ENCODE measurements around the gene PNLIPRP3. TPM values are rescaled to one million over a fixed set of nuclear protein-coding genes. Genes with fewer than 3 reads are reported as not detected.

PNLIPRP3 gene
- total RNA-seq, 1 donor from 2014 or later = not detected

DNA sequence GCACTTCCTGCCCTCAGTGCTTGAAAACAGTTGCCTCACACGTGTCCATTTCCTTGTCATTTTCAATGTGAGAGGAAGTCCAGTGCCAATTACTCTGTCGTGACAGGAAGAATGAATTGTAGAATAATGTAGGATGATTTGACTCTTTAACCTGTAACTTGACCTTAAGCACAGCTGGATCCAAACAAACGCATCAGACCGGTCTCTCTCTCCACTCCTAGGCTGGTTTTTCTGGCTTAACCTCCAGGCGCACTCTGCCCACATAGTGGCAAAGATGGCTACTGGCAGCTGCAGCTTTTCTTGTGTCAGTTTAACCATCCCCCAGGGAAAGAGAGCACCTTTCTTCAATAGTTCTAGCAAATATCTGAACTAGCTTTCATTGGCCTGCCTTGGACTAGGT is 29.4 kb upstream of the PNLIPRP3 start:
- DNase-seq (ENCODE audit: low read depth) = no peak
- Histone ChIP-seq H3K27me3 (ENCODE audit: control insufficient read depth, insufficient read depth, low read length) (no peaks in the 10 kb centered on the region), H3K36me3 (ENCODE audit: control insufficient read depth, insufficient read depth, low read length) (no peaks in the 10 kb centered on the region), H3K4me3 (ENCODE audit: low read depth, low read length) (no peak overlapping the region)
- TF ChIP-seq, protein P1, sequence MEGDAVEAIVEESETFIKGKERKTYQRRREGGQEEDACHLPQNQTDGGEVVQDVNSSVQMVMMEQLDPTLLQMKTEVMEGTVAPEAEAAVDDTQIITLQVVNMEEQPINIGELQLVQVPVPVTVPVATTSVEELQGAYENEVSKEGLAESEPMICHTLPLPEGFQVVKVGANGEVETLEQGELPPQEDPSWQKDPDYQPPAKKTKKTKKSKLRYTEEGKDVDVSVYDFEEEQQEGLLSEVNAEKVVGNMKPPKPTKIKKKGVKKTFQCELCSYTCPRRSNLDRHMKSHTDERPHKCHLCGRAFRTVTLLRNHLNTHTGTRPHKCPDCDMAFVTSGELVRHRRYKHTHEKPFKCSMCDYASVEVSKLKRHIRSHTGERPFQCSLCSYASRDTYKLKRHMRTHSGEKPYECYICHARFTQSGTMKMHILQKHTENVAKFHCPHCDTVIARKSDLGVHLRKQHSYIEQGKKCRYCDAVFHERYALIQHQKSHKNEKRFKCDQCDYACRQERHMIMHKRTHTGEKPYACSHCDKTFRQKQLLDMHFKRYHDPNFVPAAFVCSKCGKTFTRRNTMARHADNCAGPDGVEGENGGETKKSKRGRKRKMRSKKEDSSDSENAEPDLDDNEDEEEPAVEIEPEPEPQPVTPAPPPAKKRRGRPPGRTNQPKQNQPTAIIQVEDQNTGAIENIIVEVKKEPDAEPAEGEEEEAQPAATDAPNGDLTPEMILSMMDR (IDR thresholded peaks at IDR 0.05; ENCODE audit: insufficient read depth, low read length, poor library complexity, severe bottlenecking) = no peak

DNA sequence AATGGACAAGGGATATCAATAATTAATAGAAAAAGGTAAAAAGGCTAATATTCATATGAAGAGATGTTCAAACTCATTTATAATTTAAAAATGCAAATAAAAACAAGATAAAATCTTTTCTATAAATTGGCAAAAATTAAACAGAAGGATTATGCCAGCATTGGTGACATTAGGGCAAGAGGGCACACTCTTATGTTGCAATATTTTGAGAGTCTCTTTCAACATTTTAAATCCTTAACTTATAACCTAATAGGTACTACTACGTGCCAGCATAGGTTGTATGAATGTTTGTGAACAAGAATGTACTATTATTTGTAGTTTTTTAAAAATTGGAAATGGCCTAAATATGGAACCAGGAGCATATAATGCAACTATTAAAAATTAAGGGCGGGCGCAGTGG is 24.8 kb upstream of the PNLIPRP3 start:
- no peak overlapping the region for H3K4me3 ChIP-seq (ENCODE audit: low read depth, low read length)
- no peaks in the 10 kb centered on the region for H3K36me3 ChIP-seq (ENCODE audit: control insufficient read depth, insufficient read depth, low read length)
- TF ChIP-seq, protein P1 (IDR thresholded peaks at IDR 0.05; ENCODE audit: insufficient read depth, low read length, poor library complexity, severe bottlenecking) = no peak
- DNase-seq (ENCODE audit: low read depth) = no peak
- H3K27me3 ChIP-seq (ENCODE audit: control insufficient read depth, insufficient read depth, low read length) = no peaks in the 10 kb centered on the region

DNA sequence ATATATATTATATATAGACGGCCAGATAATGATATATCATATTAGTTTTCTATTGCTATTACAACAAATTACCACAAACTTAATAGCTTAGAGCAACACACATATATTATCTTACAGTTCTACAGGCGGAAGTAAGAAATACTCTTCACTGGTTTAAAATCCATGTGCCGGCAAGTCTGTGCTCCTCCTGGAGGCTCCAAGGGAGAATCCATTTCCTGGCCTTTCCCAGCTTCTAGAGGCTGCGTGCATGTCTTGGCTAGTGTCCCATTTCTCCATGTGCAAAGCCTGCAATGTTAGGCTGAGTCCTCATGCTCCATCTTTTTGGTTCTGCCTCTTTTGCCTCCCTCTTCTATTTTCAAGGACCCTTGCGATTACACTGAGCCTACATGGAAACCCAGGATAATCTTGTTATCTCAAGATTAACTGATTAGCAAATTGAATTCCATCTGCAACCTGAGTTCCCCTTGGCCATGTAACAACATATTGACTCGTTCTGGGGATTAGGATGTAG is 23.9 kb upstream of the PNLIPRP3 start:
- Histone ChIP-seq H3K4me3 (ENCODE audit: low read depth, low read length) (no peak overlapping the region), H3K27me3 (ENCODE audit: control insufficient read depth, insufficient read depth, low read length) (no peaks in the 10 kb centered on the region), H3K36me3 (ENCODE audit: control insufficient read depth, insufficient read depth, low read length) (no peaks in the 10 kb centered on the region)
- TF ChIP-seq, protein P1 (IDR thresholded peaks at IDR 0.05; ENCODE audit: insufficient read depth, low read length, poor library complexity, severe bottlenecking) = no peak
- no peak for DNase-seq (ENCODE audit: low read depth)

DNA sequence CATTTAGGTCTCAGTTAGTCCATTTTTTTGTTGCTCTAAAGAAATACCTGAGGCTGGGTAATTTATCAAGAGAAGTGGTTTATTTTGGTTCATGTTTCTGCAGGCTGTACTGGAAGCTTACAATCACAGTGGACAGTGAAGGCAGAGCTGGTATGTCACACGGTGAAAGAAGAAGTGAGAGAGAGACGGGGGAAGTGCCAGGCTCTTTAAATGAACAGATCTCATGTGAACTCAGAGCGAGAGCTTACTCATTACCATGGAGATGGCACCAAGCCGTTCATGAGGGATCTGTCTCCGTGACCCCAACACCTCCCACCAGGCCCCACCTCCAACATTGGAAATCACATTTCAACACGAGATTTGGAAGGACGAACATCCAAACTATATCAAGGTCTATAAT is 18.9 kb upstream of the PNLIPRP3 start:
- no peaks in the 10 kb centered on the region for H3K27me3 ChIP-seq (ENCODE audit: control insufficient read depth, insufficient read depth, low read length)
- H3K4me3 ChIP-seq (ENCODE audit: low read depth, low read length) = no peak overlapping the region
- H3K36me3 ChIP-seq (ENCODE audit: control insufficient read depth, insufficient read depth, low read length) = no peaks in the 10 kb centered on the region
- no peak for DNase-seq (ENCODE audit: low read depth)
- TF ChIP-seq, protein P1 (IDR thresholded peaks at IDR 0.05; ENCODE audit: insufficient read depth, low read length, poor library complexity, severe bottlenecking) = no peak

DNA sequence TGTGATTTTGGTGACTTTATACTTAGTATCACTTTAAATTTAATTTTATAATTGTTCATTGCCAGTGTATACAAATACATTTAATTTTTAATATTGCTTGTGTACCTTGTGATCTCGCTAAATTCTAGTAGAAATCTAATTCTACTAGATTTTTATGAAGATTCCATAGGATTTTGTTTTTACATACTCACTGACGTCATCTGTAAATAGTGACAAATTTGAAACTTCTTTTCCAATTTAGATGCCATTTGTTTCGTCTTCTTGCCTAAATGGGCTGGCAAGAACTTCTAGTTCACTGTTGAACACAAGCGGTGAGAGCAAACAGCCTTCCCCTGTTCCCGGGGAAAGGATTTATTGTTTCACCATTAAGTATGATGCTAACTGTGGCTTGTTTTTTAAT is 17.3 kb upstream of the PNLIPRP3 start:
- TF ChIP-seq, protein P1 (IDR thresholded peaks at IDR 0.05; ENCODE audit: insufficient read depth, low read length, poor library complexity, severe bottlenecking) = no peak
- Histone ChIP-seq H3K36me3 (ENCODE audit: control insufficient read depth, insufficient read depth, low read length) (no peaks in the 10 kb centered on the region), H3K4me3 (ENCODE audit: low read depth, low read length) (no peak overlapping the region), H3K27me3 (ENCODE audit: control insufficient read depth, insufficient read depth, low read length) (no peaks in the 10 kb centered on the region)
- DNase-seq (ENCODE audit: low read depth) = no peak

DNA sequence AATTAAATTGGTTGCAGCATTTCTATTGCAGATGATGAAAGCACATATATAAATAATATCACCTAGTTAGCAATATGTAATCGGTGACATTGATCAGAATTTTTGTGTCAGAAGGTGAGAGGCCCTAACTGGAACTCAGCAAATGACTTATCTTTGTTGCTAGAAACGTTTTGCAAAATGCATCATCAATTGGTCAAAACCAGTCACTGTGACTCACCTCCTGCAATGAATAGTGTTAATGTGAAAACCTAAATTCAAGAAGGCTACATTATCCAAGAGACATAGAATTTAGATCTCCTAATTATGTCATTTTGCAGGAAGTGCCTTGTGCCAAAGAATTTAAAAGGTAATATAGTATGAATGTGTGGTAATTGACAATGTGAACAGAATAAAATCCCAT is 9.8 kb upstream of the PNLIPRP3 start:
- TF ChIP-seq, protein P1 (IDR thresholded peaks at IDR 0.05; ENCODE audit: insufficient read depth, low read length, poor library complexity, severe bottlenecking) = no peak
- H3K27me3 ChIP-seq (ENCODE audit: control insufficient read depth, insufficient read depth, low read length) = no peaks in the 10 kb centered on the region
- H3K36me3 ChIP-seq (ENCODE audit: control insufficient read depth, insufficient read depth, low read length) = no peaks in the 10 kb centered on the region
- H3K4me3 ChIP-seq (ENCODE audit: low read depth, low read length) = no peak overlapping the region
- no peak for DNase-seq (ENCODE audit: low read depth)

Data from kidney epithelial cell (primary cell).